HepG2 (cell line): Measurements from ENCODE around the gene TMCO6. TPM values are rescaled to one million over a fixed set of nuclear protein-coding genes. Genes with fewer than 3 reads are reported as not detected.

ENCODE experiments used
- CCDC6 ChIP-seq: sonication (generic); formaldehyde crosslinking; IDR thresholded peaks from 2 replicates; pipeline ENCODE4 v1.8.1; 2022; ENCODE audit warnings: mild to moderate bottlenecking, missing genetic modification reagents, moderate library complexity
- GPN1 ChIP-seq: sonication (generic); formaldehyde crosslinking; IDR thresholded peaks from 2 replicates; pipeline ENCODE4 v1.5.1; 2020; ENCODE audit warnings: missing genetic modification reagents, borderline replicate concordance
- NONO ChIP-seq, 2 experiments: fragments of 450-650 bp in 1 of 2; sonication (generic) in 1 of 2; formaldehyde crosslinking in 1 of 2; IDR thresholded peaks in 1 of 2; conservative IDR thresholded peaks in 1 of 2; 2 replicates each; pipeline versions ENCODE4 v1.6.1 to v1.8.0; 2017 to 2022; ENCODE audit warnings: mild to moderate bottlenecking in 1 of 2, missing genetic modification reagents in 1 of 2, moderate library complexity in 1 of 2
- NR2F6 ChIP-seq, 2 experiments: IDR thresholded peaks; 2 replicates each; pipeline ENCODE4 v1.6.1; 2016; ENCODE audit warnings: antibody characterized with exemption in 1 of 2, mild to moderate bottlenecking in 1 of 2
- POLR2AphosphoS5 ChIP-seq: IDR thresholded peaks from 2 replicates; pipeline ENCODE4 v1.6.1; 2012; ENCODE audit warnings: low read depth, low read length
- PPARG ChIP-seq: conservative IDR thresholded peaks from 2 replicates; pipeline ENCODE4 v1.6.1; 2016; ENCODE audit warnings: missing biosample characterization, missing genetic modification reagents
- SMAD3 ChIP-seq: sonication (generic); formaldehyde crosslinking; IDR thresholded peaks from 2 replicates; pipeline ENCODE4 v1.4.0; 2020; ENCODE audit warnings: missing genetic modification reagents
- TARDBP ChIP-seq: sonication (generic); formaldehyde crosslinking; IDR thresholded peaks from 2 replicates; pipeline ENCODE4 v1.8.0; 2022; ENCODE audit warnings: mild to moderate bottlenecking, missing genetic modification reagents
- TEAD3 ChIP-seq: optimal IDR thresholded peaks from 2 replicates; pipeline ENCODE3; 2016; ENCODE audit warnings: borderline replicate concordance
- TGIF2 ChIP-seq: IDR thresholded peaks from 2 replicates; pipeline ENCODE4 v1.6.1; 2016; ENCODE audit warnings: control low read depth, missing compliant biosample characterization
- ZMYM4 ChIP-seq: sonication (generic); formaldehyde crosslinking; IDR thresholded peaks from 2 replicates; pipeline ENCODE4 v1.8.1; 2023; ENCODE audit warnings: mild to moderate bottlenecking, missing genetic modification reagents
- ZNF24 ChIP-seq: fragments of 450-650 bp; IDR thresholded peaks from 2 replicates; pipeline ENCODE4 v1.6.1; 2017; ENCODE audit warnings: antibody characterized with exemption, mild to moderate bottlenecking
- ZNF703 ChIP-seq: sonication (generic); formaldehyde crosslinking; IDR thresholded peaks from 2 replicates; pipeline ENCODE4 v1.5.1; 2020; ENCODE audit warnings: missing genetic modification reagents, mild to moderate bottlenecking, moderate library complexity, borderline replicate concordance
- polyA plus RNA-seq, 8 experiments: library from polyadenylated mRNA; depleted of rRNA in 3 of 8; stranded (reverse) in 7 of 8; unstranded in 1 of 8; fragments of >200 nt; fragmentation: Illumina TruSeq in 4 of 8; extraction: Trizol in 4 of 8; gene quantifications; 2 replicates each; pipeline versions ENCODE4 v1.2.1 to v1.2.3, GENCODE V29; 2011 to 2016; ENCODE audit warnings: low read depth in 4 of 8, missing spikeins in 1 of 8, mixed read lengths in 1 of 8; ENCODE audit not compliant: insufficient read depth in 1 of 8
- total RNA-seq, 5 experiments: library from RNA; depleted of rRNA; stranded (reverse); fragments of >200 nt; fragmentation: Illumina TruSeq; extraction: Trizol; gene quantifications; 2 replicates each; pipeline ENCODE4 v1.2.3, GENCODE V29; 2016; ENCODE audit warnings: low read depth in 1 of 5
- TF ChIP-seq, protein P1 (sequence below): sonication (generic); formaldehyde crosslinking; IDR thresholded peaks from 2 replicates; pipeline ENCODE4 v1.8.1; 2023; ENCODE audit warnings: mild to moderate bottlenecking, missing genetic modification reagents
- TF ChIP-seq, protein P2 (sequence below): sonication (generic); formaldehyde crosslinking; IDR thresholded peaks from 2 replicates; pipeline ENCODE4 v1.4.0; 2020; ENCODE audit warnings: missing genetic modification reagents
- TF ChIP-seq, protein P3 (sequence below), 2 experiments: fragments of 450-650 bp in 1 of 2; sonication (generic) in 1 of 2; formaldehyde crosslinking in 1 of 2; IDR thresholded peaks; 2 replicates each; pipeline versions ENCODE4 v1.6.1 to v1.8.0; 2016 to 2022; ENCODE audit warnings: antibody characterized with exemption in 1 of 2, mild to moderate bottlenecking in 1 of 2, missing genetic modification reagents in 1 of 2

The TMCO6 gene
- total and polyA plus RNA-seq, 2 of the 13 experiments (the other 11 are each of a cell fraction or from before 2014, with no cell fraction given): 16.6 to 28.2 TPM

DNA sequence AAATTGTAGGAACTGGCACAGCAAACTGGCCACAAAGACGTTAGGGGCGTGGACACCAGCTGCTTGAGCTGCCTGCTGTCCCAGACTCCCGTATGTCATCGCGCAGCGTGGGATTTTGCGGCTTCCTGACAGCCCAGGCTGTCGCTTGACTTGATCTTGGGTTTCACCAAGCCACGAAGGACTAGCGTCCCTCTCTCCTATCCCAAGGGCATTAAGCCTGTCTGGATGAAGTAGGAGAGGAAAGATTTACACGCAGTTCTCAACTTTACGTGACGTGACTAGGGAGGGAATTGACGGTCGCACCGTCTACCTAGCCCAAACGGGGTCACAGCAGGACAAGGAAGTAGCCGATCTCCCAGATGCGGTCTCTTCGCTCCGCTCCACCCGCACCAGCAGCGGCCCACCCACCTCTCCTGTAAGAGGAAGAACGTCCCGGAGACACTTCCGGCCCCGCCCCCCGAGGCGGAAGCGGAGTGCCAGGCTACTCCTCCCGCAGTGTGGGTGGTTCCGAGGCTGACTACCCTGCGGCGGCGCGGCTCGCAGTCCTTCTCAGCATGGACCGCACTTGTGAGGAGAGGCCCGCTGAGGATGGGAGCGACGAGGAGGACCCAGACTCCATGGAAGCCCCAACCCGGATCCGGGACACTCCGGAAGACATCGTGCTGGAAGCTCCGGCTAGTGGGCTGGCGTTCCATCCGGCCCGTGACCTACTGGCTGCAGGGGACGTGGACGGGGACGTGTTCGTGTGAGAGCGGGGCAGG is 25.3 kb downstream of the TMCO6 start, which contains the start of gene WDR55 (continued):
- no peak for TF ChIP-seq NONO (IDR thresholded peaks at IDR 0.05)
- TF ChIP-seq NONO (CRISPR knock-in tag; conservative IDR thresholded peaks at IDR 0.05): peak; percentile 81
- 0 out of 2 replicates have a peak, but pooled peaks have one; percentile 11 for TF ChIP-seq NR2F6 (IDR thresholded peaks at IDR 0.05)
- peak; percentile 49; the same call in 1 of the 2 replicates for TF ChIP-seq NR2F6 (CRISPR knock-in tag; IDR thresholded peaks at IDR 0.05)
- no peak for TF ChIP-seq ZNF24
- peak; percentile 91 for TF ChIP-seq CCDC6 (CRISPR knock-in tag)
- peak; percentile 92 for TF ChIP-seq POLR2AphosphoS5
- no peak for TF ChIP-seq GPN1
- peak; percentile 70; the same call in 1 of the 2 replicates for TF ChIP-seq TARDBP (CRISPR knock-in tag)
- peak; percentile 60; the same call in 1 of the 2 replicates for TF ChIP-seq PPARG
- TF ChIP-seq TGIF2 (CRISPR knock-in tag): peak; percentile 28; the same call in 1 of the 2 replicates
- peak; percentile 74 for TF ChIP-seq TEAD3 (CRISPR knock-in tag)
- TF ChIP-seq, protein P1, sequence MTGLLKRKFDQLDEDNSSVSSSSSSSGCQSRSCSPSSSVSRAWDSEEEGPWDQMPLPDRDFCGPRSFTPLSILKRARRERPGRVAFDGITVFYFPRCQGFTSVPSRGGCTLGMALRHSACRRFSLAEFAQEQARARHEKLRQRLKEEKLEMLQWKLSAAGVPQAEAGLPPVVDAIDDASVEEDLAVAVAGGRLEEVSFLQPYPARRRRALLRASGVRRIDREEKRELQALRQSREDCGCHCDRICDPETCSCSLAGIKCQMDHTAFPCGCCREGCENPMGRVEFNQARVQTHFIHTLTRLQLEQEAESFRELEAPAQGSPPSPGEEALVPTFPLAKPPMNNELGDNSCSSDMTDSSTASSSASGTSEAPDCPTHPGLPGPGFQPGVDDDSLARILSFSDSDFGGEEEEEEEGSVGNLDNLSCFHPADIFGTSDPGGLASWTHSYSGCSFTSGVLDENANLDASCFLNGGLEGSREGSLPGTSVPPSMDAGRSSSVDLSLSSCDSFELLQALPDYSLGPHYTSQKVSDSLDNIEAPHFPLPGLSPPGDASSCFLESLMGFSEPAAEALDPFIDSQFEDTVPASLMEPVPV (CRISPR knock-in tag): peak; percentile 21
- TF ChIP-seq, protein P2, sequence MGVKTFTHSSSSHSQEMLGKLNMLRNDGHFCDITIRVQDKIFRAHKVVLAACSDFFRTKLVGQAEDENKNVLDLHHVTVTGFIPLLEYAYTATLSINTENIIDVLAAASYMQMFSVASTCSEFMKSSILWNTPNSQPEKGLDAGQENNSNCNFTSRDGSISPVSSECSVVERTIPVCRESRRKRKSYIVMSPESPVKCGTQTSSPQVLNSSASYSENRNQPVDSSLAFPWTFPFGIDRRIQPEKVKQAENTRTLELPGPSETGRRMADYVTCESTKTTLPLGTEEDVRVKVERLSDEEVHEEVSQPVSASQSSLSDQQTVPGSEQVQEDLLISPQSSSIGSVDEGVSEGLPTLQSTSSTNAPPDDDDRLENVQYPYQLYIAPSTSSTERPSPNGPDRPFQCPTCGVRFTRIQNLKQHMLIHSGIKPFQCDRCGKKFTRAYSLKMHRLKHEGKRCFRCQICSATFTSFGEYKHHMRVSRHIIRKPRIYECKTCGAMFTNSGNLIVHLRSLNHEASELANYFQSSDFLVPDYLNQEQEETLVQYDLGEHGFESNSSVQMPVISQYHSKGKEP: no peak
- TF ChIP-seq, protein P3, sequence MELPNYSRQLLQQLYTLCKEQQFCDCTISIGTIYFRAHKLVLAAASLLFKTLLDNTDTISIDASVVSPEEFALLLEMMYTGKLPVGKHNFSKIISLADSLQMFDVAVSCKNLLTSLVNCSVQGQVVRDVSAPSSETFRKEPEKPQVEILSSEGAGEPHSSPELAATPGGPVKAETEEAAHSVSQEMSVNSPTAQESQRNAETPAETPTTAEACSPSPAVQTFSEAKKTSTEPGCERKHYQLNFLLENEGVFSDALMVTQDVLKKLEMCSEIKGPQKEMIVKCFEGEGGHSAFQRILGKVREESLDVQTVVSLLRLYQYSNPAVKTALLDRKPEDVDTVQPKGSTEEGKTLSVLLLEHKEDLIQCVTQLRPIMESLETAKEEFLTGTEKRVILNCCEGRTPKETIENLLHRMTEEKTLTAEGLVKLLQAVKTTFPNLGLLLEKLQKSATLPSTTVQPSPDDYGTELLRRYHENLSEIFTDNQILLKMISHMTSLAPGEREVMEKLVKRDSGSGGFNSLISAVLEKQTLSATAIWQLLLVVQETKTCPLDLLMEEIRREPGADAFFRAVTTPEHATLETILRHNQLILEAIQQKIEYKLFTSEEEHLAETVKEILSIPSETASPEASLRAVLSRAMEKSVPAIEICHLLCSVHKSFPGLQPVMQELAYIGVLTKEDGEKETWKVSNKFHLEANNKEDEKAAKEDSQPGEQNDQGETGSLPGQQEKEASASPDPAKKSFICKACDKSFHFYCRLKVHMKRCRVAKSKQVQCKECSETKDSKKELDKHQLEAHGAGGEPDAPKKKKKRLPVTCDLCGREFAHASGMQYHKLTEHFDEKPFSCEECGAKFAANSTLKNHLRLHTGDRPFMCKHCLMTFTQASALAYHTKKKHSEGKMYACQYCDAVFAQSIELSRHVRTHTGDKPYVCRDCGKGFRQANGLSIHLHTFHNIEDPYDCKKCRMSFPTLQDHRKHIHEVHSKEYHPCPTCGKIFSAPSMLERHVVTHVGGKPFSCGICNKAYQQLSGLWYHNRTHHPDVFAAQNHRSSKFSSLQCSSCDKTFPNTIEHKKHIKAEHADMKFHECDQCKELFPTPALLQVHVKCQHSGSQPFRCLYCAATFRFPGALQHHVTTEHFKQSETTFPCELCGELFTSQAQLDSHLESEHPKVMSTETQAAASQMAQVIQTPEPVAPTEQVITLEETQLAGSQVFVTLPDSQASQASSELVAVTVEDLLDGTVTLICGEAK (IDR thresholded peaks at IDR 0.05): peak; percentile 66
- TF ChIP-seq, protein P3 (CRISPR knock-in tag; IDR thresholded peaks at IDR 0.05): no peak; the same call in 1 of the 2 replicates
- TF ChIP-seq ZNF703 (CRISPR knock-in tag): 0 out of 2 replicates have a peak, but pooled peaks have one; percentile 28
- peak; percentile 62; the same call in 1 of the 2 replicates for TF ChIP-seq SMAD3 (CRISPR knock-in tag)
- TF ChIP-seq ZMYM4 (CRISPR knock-in tag): peak; percentile 56; the same call in 1 of the 2 replicates
